ENCODE data around the gene AKAP8L. TPM values are rescaled to one million over a fixed set of nuclear protein-coding genes. Genes with fewer than 3 reads are reported as not detected.

AKAP8L gene
- total and polyA plus RNA-seq, 10 of the 15 experiments (the other 5 are each of a cell fraction or from before 2014, with no cell fraction given) = 0.66 to 64.3 (median 40.0) TPM

DNA sequence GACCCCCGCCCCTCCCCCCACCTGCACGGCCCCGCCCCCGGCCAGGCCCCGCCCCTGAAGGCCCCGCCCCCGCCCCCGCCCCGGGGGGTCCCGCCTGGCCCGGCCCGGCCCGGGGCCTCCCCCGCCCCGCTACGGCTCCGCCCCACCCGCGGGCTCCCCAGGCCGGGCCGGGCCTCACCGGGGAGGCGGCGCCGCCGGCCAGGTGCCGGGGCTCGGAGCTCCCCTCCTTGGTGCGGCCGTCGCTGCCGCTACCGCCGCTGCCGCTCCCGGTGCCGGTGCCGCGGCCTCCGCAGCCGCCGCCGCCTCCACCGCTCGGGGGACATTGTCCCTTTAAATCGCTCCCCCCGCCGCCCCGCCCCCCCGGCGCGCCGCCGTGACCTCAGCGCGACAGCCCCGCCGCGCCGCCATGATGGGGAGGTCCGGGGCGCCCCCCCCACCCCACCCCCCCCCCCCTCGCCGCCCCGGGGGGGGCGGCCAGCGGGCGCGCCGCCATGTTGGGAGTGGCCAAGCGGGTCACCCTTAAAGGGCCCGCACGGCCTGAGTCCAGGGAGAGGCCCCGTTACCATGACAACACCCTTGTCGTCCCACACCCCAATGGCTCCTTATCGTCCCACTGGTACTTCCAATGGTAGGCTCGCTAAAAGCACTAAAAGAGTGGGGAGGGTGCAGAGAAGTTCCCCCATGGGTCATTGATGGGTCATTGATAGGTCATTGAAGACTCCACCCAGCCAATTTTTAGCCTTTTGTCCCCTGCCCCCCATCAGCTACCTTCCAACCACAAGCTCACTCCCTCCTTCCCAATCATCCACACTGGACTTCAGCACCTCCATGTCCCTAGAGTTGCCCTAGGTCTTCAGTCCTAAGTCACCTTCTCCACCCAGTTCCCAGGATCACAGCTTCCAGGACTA, 31.1 kb upstream of the AKAP8L start, which contains the start of gene WIZ (continued):
- peak; percentile 91 for TF ChIP-seq BMI1 (IDR thresholded peaks at IDR 0.05; ENCODE audit: borderline replicate concordance)
- no peak for TF ChIP-seq NFYA (IDR thresholded peaks at IDR 0.05; ENCODE audit: borderline replicate concordance, low read depth, low read length)
- TF ChIP-seq, protein P1, sequence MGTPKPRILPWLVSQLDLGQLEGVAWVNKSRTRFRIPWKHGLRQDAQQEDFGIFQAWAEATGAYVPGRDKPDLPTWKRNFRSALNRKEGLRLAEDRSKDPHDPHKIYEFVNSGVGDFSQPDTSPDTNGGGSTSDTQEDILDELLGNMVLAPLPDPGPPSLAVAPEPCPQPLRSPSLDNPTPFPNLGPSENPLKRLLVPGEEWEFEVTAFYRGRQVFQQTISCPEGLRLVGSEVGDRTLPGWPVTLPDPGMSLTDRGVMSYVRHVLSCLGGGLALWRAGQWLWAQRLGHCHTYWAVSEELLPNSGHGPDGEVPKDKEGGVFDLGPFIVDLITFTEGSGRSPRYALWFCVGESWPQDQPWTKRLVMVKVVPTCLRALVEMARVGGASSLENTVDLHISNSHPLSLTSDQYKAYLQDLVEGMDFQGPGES (IDR thresholded peaks at IDR 0.05) = no peak
- TF ChIP-seq TCF12 (IDR thresholded peaks at IDR 0.05; ENCODE audit: low read depth, low read length) = no peak
- no peak for TF ChIP-seq TBL1XR1 (IDR thresholded peaks at IDR 0.05; ENCODE audit: low read depth, low read length)
- TF ChIP-seq NFIC (IDR thresholded peaks at IDR 0.05; ENCODE audit: low read depth, low read length) = no peak
- no peak for TF ChIP-seq ZSCAN29 (IDR thresholded peaks at IDR 0.05)
- TF ChIP-seq CHD1 (IDR thresholded peaks at IDR 0.05; ENCODE audit: low read depth, low read length) = no peak
- peak in 1 of 2 experiments; percentile 23; a peak in 1 of 3 replicates for TF ChIP-seq EGR1 (IDR thresholded peaks at IDR 0.05; ENCODE audit: borderline replicate concordance in 1 of 2, low read depth in 2 of 2, low read length in 2 of 2)
- no peak for TF ChIP-seq FOS (IDR thresholded peaks at IDR 0.05; ENCODE audit: borderline replicate concordance, extremely low read depth, insufficient read length)
- no peak for TF ChIP-seq EP300 (IDR thresholded peaks at IDR 0.05; ENCODE audit: borderline replicate concordance in 1 of 2, control insufficient read depth in 1 of 2, low read depth in 2 of 2, low read length in 2 of 2)
- TF ChIP-seq NFYB (IDR thresholded peaks at IDR 0.05; ENCODE audit: insufficient read depth, low read depth, low read length) = no peak
- no peak for TF ChIP-seq MTA2 (IDR thresholded peaks at IDR 0.05; ENCODE audit: low read depth)
- TF ChIP-seq BRCA1 (IDR thresholded peaks at IDR 0.05; ENCODE audit: low read depth, low read length) = no peak
- TF ChIP-seq, protein P2, sequence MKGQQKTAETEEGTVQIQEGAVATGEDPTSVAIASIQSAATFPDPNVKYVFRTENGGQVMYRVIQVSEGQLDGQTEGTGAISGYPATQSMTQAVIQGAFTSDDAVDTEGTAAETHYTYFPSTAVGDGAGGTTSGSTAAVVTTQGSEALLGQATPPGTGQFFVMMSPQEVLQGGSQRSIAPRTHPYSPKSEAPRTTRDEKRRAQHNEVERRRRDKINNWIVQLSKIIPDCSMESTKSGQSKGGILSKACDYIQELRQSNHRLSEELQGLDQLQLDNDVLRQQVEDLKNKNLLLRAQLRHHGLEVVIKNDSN (IDR thresholded peaks at IDR 0.05; ENCODE audit: borderline replicate concordance, extremely low read length, insufficient read depth, low read depth, low read length) = no peak
- no peak for TF ChIP-seq MYB (IDR thresholded peaks at IDR 0.05; ENCODE audit: borderline replicate concordance, low read depth, low read length)
- TF ChIP-seq PBX3 (IDR thresholded peaks at IDR 0.05; ENCODE audit: insufficient replicate concordance, low read depth, low read length) = no peak
- TF ChIP-seq, protein P3, sequence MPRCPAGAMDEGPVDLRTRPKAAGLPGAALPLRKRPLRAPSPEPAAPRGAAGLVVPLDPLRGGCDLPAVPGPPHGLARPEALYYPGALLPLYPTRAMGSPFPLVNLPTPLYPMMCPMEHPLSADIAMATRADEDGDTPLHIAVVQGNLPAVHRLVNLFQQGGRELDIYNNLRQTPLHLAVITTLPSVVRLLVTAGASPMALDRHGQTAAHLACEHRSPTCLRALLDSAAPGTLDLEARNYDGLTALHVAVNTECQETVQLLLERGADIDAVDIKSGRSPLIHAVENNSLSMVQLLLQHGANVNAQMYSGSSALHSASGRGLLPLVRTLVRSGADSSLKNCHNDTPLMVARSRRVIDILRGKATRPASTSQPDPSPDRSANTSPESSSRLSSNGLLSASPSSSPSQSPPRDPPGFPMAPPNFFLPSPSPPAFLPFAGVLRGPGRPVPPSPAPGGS (IDR thresholded peaks at IDR 0.05; ENCODE audit: borderline replicate concordance, insufficient read depth, low read depth, low read length, poor library complexity, severe bottlenecking) = no peak
- TF ChIP-seq CBFB (IDR thresholded peaks at IDR 0.05; ENCODE audit: low read depth) = no peak
- no peak for TF ChIP-seq ZNF274 (IDR thresholded peaks at IDR 0.05; ENCODE audit: insufficient read depth, insufficient read length)
- no peak for TF ChIP-seq SMAD1 (IDR thresholded peaks at IDR 0.05; ENCODE audit: low read depth, partially characterized antibody)
- 0 out of 2 replicates have a peak, but pooled peaks have one; percentile 23 for TF ChIP-seq IKZF1 (conservative IDR thresholded peaks at IDR 0.05)
- no peak for TF ChIP-seq PKNOX1 (IDR thresholded peaks at IDR 0.05)
- no peak for TF ChIP-seq ZBED1 (IDR thresholded peaks at IDR 0.05; ENCODE audit: borderline replicate concordance)
